GM21717 (cell line): ENCODE results near the gene CDH8.
"Not testable (repeated sequence)": the region's sequence is repeated elsewhere in the genome, so short reads cannot be mapped to it uniquely, and the experiment has no call there.

ENCODE experiments used
- ATAC-seq: cut with Tn5 transposase; IDR thresholded peaks from one replicate; pipeline ENCODE4 v1.9.1; 2021; ENCODE audit warnings: mild to moderate bottlenecking, moderate library complexity; ENCODE audit not compliant: unreplicated experiment

Gene CDH8

GRCh38 chr16:61797296-61797795, 238.9 kb downstream of the CDH8 start:
- no peak for ATAC-seq

GRCh38 chr16:61792194-61792909, 243.9 kb downstream of the CDH8 start:
- no peak for ATAC-seq

- ATAC-seq, result no peak
Observed at GRCh38 chr16:61791464-61791863, 244.8 kb downstream of the CDH8 start.

GRCh38 chr16:61781855-61782254, 254.4 kb downstream of the CDH8 start:
- ATAC-seq, result not testable (repeated sequence)

- no peak for ATAC-seq
Observed at GRCh38 chr16:61780161-61780560, 256.1 kb downstream of the CDH8 start.

- ATAC-seq, result no peak
Observed at GRCh38 chr16:61770301-61770700, 265.9 kb downstream of the CDH8 start.

GRCh38 chr16:61763991-61764390, 272.2 kb downstream of the CDH8 start:
- no peak for ATAC-seq

- no peak for ATAC-seq
Observed at GRCh38 chr16:61763013-61763412, 273.2 kb downstream of the CDH8 start.

GRCh38 chr16:61730997-61731396, 305.2 kb downstream of the CDH8 start:
- ATAC-seq, result no peak

GRCh38 chr16:61726701-61727100, 309.5 kb downstream of the CDH8 start:
- no peak for ATAC-seq

GRCh38 chr16:61726125-61726524, 310.1 kb downstream of the CDH8 start:
- no peak for ATAC-seq

- ATAC-seq, result no peak
Observed at GRCh38 chr16:61721544-61721943, 314.7 kb downstream of the CDH8 start.

- ATAC-seq, result no peak
Observed at GRCh38 chr16:61715393-61715792, 320.8 kb downstream of the CDH8 start.

- ATAC-seq, result no peak
Observed at GRCh38 chr16:61713787-61714186, 322.5 kb downstream of the CDH8 start.

- ATAC-seq, result not testable (repeated sequence)
Observed at GRCh38 chr16:61699640-61700039, 336.6 kb downstream of the CDH8 start.

GRCh38 chr16:61684541-61684940, 351.7 kb downstream of the CDH8 start:
- no peak for ATAC-seq

- no peak for ATAC-seq
Observed at GRCh38 chr16:61681673-61682072, 354.6 kb downstream of the CDH8 start.

- ATAC-seq, result no peak
Observed at GRCh38 chr16:61681124-61681523, 355.1 kb downstream of the CDH8 start.

GRCh38 chr16:61678182-61678581, 358.1 kb downstream of the CDH8 start:
- no peak for ATAC-seq

GRCh38 chr16:61677776-61678175, 358.5 kb downstream of the CDH8 start:
- no peak for ATAC-seq

- no peak for ATAC-seq
Observed at GRCh38 chr16:61676740-61677139, 359.5 kb downstream of the CDH8 start.

- no peak for ATAC-seq
Observed at GRCh38 chr16:61671161-61671560, 365.1 kb downstream of the CDH8 start.

- ATAC-seq, result no peak
Observed at GRCh38 chr16:61665512-61665911, 370.7 kb downstream of the CDH8 start.
